Tibial nerve (tissue), 4 donors: Measurements from ENCODE around the gene HAUS8. TPM values are rescaled to one million over a fixed set of nuclear protein-coding genes. Genes with fewer than 3 reads are reported as not detected.

Experiments used
- DNase-seq, 2 donors: peaks; one replicate each; pipeline ENCODE4 v3.0.0-alpha.2; 2019; ENCODE audit warnings: low spot score in 2 of 2
- H3K27ac ChIP-seq, 4 donors: fragments of 200-600 bp; sonication (generic) in 3 of 4; one replicate each; pipeline ENCODE4 v1.5.1; 2017 to 2019; ENCODE audit warnings: mild to moderate bottlenecking in 1 of 4
- H3K27me3 ChIP-seq, 2 donors: fragments of 200-600 bp; sonication (generic) in 1 of 2; one replicate each; pipeline versions ENCODE4 v1.5.1 to v1.6.0; 2017 to 2019
- H3K36me3 ChIP-seq, 3 donors: fragments of 200-600 bp; sonication (generic); one replicate each; pipeline ENCODE4 v1.5.1; 2018 to 2019
- H3K4me1 ChIP-seq, 4 donors: fragments of 200-600 bp; sonication (generic) in 3 of 4; one replicate each; pipeline ENCODE4 v1.5.1; 2017 to 2019
- H3K4me3 ChIP-seq, 4 donors: fragments of 200-600 bp; sonication (generic) in 3 of 4; one replicate each; pipeline ENCODE4 v1.5.1; 2017 to 2019; ENCODE audit warnings: mild to moderate bottlenecking in 1 of 4, moderate library complexity in 1 of 4
- H3K9me3 ChIP-seq, 4 donors: fragments of 200-600 bp; sonication (generic) in 3 of 4; one replicate each; pipeline ENCODE4 v1.5.1; 2017 to 2019
- EP300 ChIP-seq, 2 donors: sonication (generic); formaldehyde crosslinking; IDR thresholded peaks; one replicate each; pipeline ENCODE4 v1.6.1; 2017; ENCODE audit warnings: antibody characterized with exemption in 2 of 2, mild to moderate bottlenecking in 1 of 2
- POLR2A ChIP-seq, 2 donors: fragments of 450-650 bp; IDR thresholded peaks; one replicate each; pipeline ENCODE4 v1.6.1; 2017; ENCODE audit warnings: antibody characterized with exemption in 2 of 2, mild to moderate bottlenecking in 2 of 2, moderate library complexity in 2 of 2
- WGBS, 2 donors: methylation state at CpG; one replicate each; pipeline ENCODE4 v1.1.5; 2018; 5-methylcytosine and 5-hydroxymethylcytosine counted together
- total RNA-seq, 4 donors: library from RNA; depleted of rRNA; stranded (reverse); fragments of >200 nt; gene quantifications; one replicate each; pipeline ENCODE4 v1.1.0, GENCODE V29; 2016
- TF ChIP-seq, protein P1 (sequence below), 5 experiments: fragments of 200-600 bp in 3 of 5; fragments of 450-650 bp in 2 of 5; sonication (generic) in 3 of 5; IDR thresholded peaks; one replicate each; pipeline ENCODE4 v1.5.1; 2016 to 2019; ENCODE audit warnings: antibody characterized with exemption in 5 of 5, mild to moderate bottlenecking in 3 of 5, moderate library complexity in 2 of 5

Gene HAUS8
- total RNA-seq, 4 donors from 2014 or later: 2.6 to 11.6 (median 4.3) TPM

DNA sequence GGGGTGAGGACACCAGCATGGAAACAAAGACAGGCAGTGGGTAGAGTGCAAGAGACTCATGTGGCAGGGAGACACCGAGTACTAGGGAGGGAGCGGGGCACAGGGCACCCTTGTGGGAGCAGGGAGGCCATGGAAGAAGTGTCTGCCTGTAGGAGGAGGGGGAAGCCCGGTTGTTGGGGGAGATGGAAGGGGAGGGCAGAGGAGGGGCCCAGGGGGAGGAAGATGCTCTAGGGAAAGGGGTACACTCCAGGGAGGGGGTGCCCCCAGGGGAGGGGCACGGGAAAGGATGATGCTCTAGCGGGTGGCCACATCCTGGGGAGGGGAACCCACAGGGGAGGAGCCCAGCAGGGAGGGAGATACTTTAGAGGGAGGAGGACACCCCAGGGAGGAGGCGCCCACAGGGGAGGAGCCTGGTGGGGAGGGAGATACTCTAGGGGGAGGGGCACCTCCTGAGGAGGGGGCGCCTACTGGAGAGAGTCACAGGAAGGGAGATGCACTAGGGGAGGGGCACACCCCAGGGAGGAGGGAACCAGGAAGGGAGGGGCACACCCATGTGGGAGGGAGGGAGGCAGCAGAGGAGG is 73.6 kb downstream of the HAUS8 start:
- Histone ChIP-seq H3K4me3 (no peak overlapping the region), H3K9me3 (peaks cover 0 to 15% (median 0%) of the 10 kb centered on the region in 4 donors), H3K4me1 (no peaks in the 10 kb centered on the region), H3K27me3 (no peaks in the 10 kb centered on the region), H3K36me3 (no peaks in the 10 kb centered on the region), H3K27ac (no peak overlapping the region)
- DNase-seq: no peak
- TF ChIP-seq EP300 (IDR thresholded peaks at IDR 0.05) (no peak), POLR2A (IDR thresholded peaks at IDR 0.05) (no peak)
- TF ChIP-seq, protein P1, sequence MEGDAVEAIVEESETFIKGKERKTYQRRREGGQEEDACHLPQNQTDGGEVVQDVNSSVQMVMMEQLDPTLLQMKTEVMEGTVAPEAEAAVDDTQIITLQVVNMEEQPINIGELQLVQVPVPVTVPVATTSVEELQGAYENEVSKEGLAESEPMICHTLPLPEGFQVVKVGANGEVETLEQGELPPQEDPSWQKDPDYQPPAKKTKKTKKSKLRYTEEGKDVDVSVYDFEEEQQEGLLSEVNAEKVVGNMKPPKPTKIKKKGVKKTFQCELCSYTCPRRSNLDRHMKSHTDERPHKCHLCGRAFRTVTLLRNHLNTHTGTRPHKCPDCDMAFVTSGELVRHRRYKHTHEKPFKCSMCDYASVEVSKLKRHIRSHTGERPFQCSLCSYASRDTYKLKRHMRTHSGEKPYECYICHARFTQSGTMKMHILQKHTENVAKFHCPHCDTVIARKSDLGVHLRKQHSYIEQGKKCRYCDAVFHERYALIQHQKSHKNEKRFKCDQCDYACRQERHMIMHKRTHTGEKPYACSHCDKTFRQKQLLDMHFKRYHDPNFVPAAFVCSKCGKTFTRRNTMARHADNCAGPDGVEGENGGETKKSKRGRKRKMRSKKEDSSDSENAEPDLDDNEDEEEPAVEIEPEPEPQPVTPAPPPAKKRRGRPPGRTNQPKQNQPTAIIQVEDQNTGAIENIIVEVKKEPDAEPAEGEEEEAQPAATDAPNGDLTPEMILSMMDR (IDR thresholded peaks at IDR 0.05): no peak
- WGBS, 2 donors: 52 to 64% methylated on average over 7 of the region's 7 CpGs

Other genes starting within 250 kb of the HAUS8 start
- 100 to 1,000 TPM in 1 of 4 donors, 10 to 100 TPM in 3; 75.2 to 152 (median 86.3) TPM for gene SIN3B, start 246.1 kb downstream of the HAUS8 start, total RNA-seq
- gene F2RL3, start 186.5 kb downstream of the HAUS8 start, total RNA-seq: 10 to 100 TPM in 1 of 4 donors, 1 to 10 TPM in 3; 1.3 to 12.9 (median 1.8) TPM
- gene CPAMD8, start 48.6 kb downstream of the HAUS8 start, total RNA-seq: 10 to 100 TPM in 3 of 4 donors, 1 to 10 TPM in 1; 9.8 to 26.3 (median 14.4) TPM
- 100 to 1,000 TPM in 3 of 4 donors, 10 to 100 TPM in 1; 61.7 to 201 (median 115) TPM for gene MYO9B, start 325 bp upstream of the HAUS8 start, total RNA-seq
- gene USE1, start 139.9 kb upstream of the HAUS8 start, total RNA-seq: 10 to 100 TPM; 17.4 to 50.0 (median 28.0) TPM
- 10 to 100 TPM in 1 of 4 donors, 1 to 10 TPM in 3; 3.3 to 30.0 (median 5.8) TPM for gene OCEL1, start 150.8 kb upstream of the HAUS8 start, total RNA-seq
- 10 to 100 TPM; 30.0 to 46.0 (median 39.5) TPM for gene NR2F6, start 170.5 kb upstream of the HAUS8 start, total RNA-seq
- 10 to 100 TPM in 2 of 4 donors, 1 to 10 TPM in 2; 3.1 to 29.4 (median 17.5) TPM for gene USHBP1, start 189.3 kb upstream of the HAUS8 start, total RNA-seq
- 10 to 100 TPM; 60.0 to 72.0 (median 67.0) TPM for gene BABAM1, start 192.0 kb upstream of the HAUS8 start, total RNA-seq
- 1 to 10 TPM in 2 of 4 donors, under 1 TPM in 2; 0.44 to 2.1 (median 0.90) TPM for gene ANKLE1, start 206.4 kb upstream of the HAUS8 start, total RNA-seq
- gene ABHD8, start 228.0 kb upstream of the HAUS8 start, total RNA-seq: 10 to 100 TPM; 15.7 to 22.9 (median 19.9) TPM
- gene MRPL34, start 230.4 kb upstream of the HAUS8 start, total RNA-seq: 100 to 1,000 TPM; 143 to 187 (median 175) TPM
- gene DDA1, start 234.1 kb upstream of the HAUS8 start, total RNA-seq: 10 to 100 TPM in 1 of 4 donors, 1 to 10 TPM in 3; 5.7 to 14.7 (median 7.8) TPM